ENCODE measurements around the gene WWOX. TPM values are rescaled to one million over a fixed set of nuclear protein-coding genes. Genes with fewer than 3 reads are reported as not detected.

WWOX gene
- total and polyA plus RNA-seq, 2 donors (not counting 3 experiments of a cell fraction or from before 2014, with no cell fraction given) = 6.2 to 12.5 TPM

DNA sequence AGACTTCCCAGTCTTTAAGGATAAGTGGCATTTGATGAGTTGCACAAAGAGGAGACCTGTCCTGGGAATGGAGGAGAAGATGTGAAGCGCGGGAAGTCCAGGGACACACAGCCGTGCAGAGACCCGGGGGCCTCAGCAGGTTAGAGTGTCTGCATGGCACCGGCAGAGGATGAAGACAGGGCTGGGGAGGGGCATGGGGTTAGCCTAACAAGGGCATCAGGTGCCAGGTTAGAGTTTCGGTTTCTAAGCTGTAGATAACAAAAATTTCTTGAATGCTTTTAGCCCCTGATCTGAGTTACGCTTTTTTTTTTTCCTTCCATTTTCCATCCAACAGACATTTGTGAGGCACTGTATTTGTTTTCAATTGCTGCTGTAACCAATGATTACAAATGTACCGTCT lies 906.8 kb downstream of the WWOX start:
- H3K36me3 ChIP-seq (ENCODE audit: control insufficient read depth in 2 of 2, extremely low read depth in 1 of 2, insufficient read depth in 2 of 2, low read length in 2 of 2) = no peaks in the 10 kb centered on the region
- H3K27ac ChIP-seq (ENCODE audit: insufficient read depth, low read depth, low read length) = no peak overlapping the region
- dilution Hi-C loops (cut with MboI; ENCODE audit: extremely low pct_ligation_motif_present, low sequenced_read_pairs) = no loop called here
- BruUV-seq (replicated peaks) = no TSS peak
- no peak overlapping the region for H3K4me3 ChIP-seq (replicated peaks in 1 of 3; ENCODE audit: insufficient read depth in 1 of 3, low read depth in 1 of 3, low read length in 3 of 3)
- ChIA-PET POLR2A (no interaction called here), CTCF (no interaction called here)
- TF ChIP-seq JUN (IDR thresholded peaks at IDR 0.05; ENCODE audit: borderline replicate concordance, insufficient read depth, insufficient read length, low read depth) = no peak
- TF ChIP-seq MYC (IDR thresholded peaks at IDR 0.05; ENCODE audit: low read depth, low read length) = no peak
- no peak for TF ChIP-seq GATA2 (IDR thresholded peaks at IDR 0.05; ENCODE audit: insufficient read depth, insufficient read length, low read depth, low read length)
- no peak for TF ChIP-seq FOS (IDR thresholded peaks at IDR 0.05; ENCODE audit: borderline replicate concordance, insufficient read depth, low read length)
- no peak for TF ChIP-seq EZH2 (IDR thresholded peaks at IDR 0.05; ENCODE audit: borderline replicate concordance, low read depth, low read length, severe bottlenecking)
- no peak for TF ChIP-seq MAX (IDR thresholded peaks at IDR 0.05; ENCODE audit: insufficient read depth, insufficient read length)
- TF ChIP-seq POLR2AphosphoS5 (IDR thresholded peaks at IDR 0.05; ENCODE audit: insufficient read depth, low read depth, low read length) = no peak
- no peak for TF ChIP-seq POLR2A (IDR thresholded peaks at IDR 0.05; ENCODE audit: low read depth, low read length)
- no peak for TF ChIP-seq CTCF (IDR thresholded peaks at IDR 0.05; ENCODE audit: extremely low read depth in 1 of 2, insufficient read depth in 1 of 2, low read depth in 1 of 2, low read length in 2 of 2)
- no peaks in the 10 kb centered on the region for H3K4me1 ChIP-seq (ENCODE audit: control insufficient read depth, extremely low read depth, insufficient read depth, low read length)
- intact Hi-C loops (cut with micrococcal nuclease) = no loop called here
- H3K9me1 ChIP-seq (replicated peaks; ENCODE audit: control insufficient read depth, extremely low read depth, insufficient read depth, low read length) = no peaks in the 10 kb centered on the region
- FAIRE-seq (no peak), DNase-seq (ENCODE audit: low read depth, low spot score) (no peak)
- no peaks in the 10 kb centered on the region for H4K20me1 ChIP-seq (replicated peaks; ENCODE audit: control insufficient read depth, extremely low read depth, insufficient read depth, low read length)
- H3K27me3 ChIP-seq (ENCODE audit: control insufficient read depth in 2 of 2, insufficient read depth in 2 of 2, low read length in 2 of 2) = no peaks in the 10 kb centered on the region
- no peak overlapping the region for H2AFZ ChIP-seq (ENCODE audit: low read depth, low read length)
- H3K79me2 ChIP-seq (ENCODE audit: control insufficient read depth, insufficient read depth, low read length) = no peaks in the 10 kb centered on the region
- no peak overlapping the region for H3K9ac ChIP-seq (replicated peaks; ENCODE audit: extremely low read depth, insufficient read depth, low read length)
- peaks cover 4% of the 10 kb centered on the region for H3K9me3 ChIP-seq (replicated peaks; ENCODE audit: control insufficient read depth, insufficient read depth, low read length)
- H3K4me2 ChIP-seq (ENCODE audit: insufficient read depth, low read length) = no peak overlapping the region
